HCT116 (cell line): ENCODE measurements around the gene NFATC2IP. TPM values are rescaled to one million over a fixed set of nuclear protein-coding genes. Genes with fewer than 3 reads are reported as not detected.

Source experiments
- ATAC-seq: fragments of 200-7000 bp; cut with Tn5 transposase; 2 replicates; pipeline ENCODE4 v1.9.1; 2020; ENCODE audit warnings: mild to moderate bottlenecking, moderate library complexity
- BruUV-seq: library from RNA; stranded (reverse); fragments of 400-500 nt; replicated peaks from 2 replicates; lab custom pipeline; 2021; lab: Mats Ljungman, UMichigan
- CTCF ChIA-PET: fragments of 300-600 bp; sonication (Branson Sonifier 250); formaldehyde crosslinking; loops from one replicate; lab custom pipeline; 2021; ENCODE audit warnings: antibody characterized with exemption; lab: Charles Lee
- POLR2A ChIA-PET: fragments of 300-600, 350-600 bp; sonication (Branson Sonifier 250); formaldehyde crosslinking; loops from one replicate; lab custom pipeline; 2021; ENCODE audit warnings: antibody characterized with exemption; lab: Charles Lee
- RAD21 ChIA-PET, 2 experiments: fragments of 300-600 bp; sonication (Branson Sonifier 250); formaldehyde crosslinking; loops; one replicate each; lab custom pipeline; 2023; ENCODE audit warnings: low total read pairs in 2 of 2; ENCODE audit not compliant: uncharacterized antibody in 2 of 2, unreplicated experiment in 2 of 2, low non-redundant PET in 1 of 2; lab: Charles Lee
- DNase-seq: peaks from one replicate; pipeline ENCODE4 v3.0.0-alpha.2; 2010; ENCODE audit warnings: low read depth, low spot score
- H2AFZ ChIP-seq: fragments of 200-600 bp; shearing (Covaris generic), sonication (generic); 2 replicates; pipeline ENCODE4 v1.6.1; 2017; ENCODE audit warnings: low read depth, mixed run types, mixed read lengths, antibody characterized with exemption, low read length; ENCODE audit not compliant: poor library complexity, severe bottlenecking
- H3K27ac ChIP-seq: 2 replicates; pipeline ENCODE4 v1.5.1; 2012; ENCODE audit warnings: low read depth, low read length
- H3K27me3 ChIP-seq: fragments of 200-600 bp; sonication (generic); 2 replicates; pipeline ENCODE4 v1.6.1; 2016; ENCODE audit warnings: mixed run types, low read length, mixed read lengths; ENCODE audit not compliant: insufficient read depth
- H3K36me3 ChIP-seq, 2 experiments: fragments of 200-500 bp in 1 of 2; fragments of 200-600 bp in 1 of 2; sonication (Bioruptor generic) in 1 of 2; sonication (generic) in 1 of 2; 2 replicates each; pipeline versions ENCODE4 v1.5.1 to v1.6.1; 2014 to 2016; ENCODE audit warnings: low read length in 2 of 2, inconsistent platforms in 1 of 2, mixed read lengths in 1 of 2, mixed run types in 1 of 2; ENCODE audit not compliant: insufficient read depth in 2 of 2, control insufficient read depth in 1 of 2
- H3K4me1 ChIP-seq, 2 experiments: fragments of 200-600 bp in 1 of 2; sonication (generic) in 1 of 2; 2 replicates each; pipeline versions ENCODE4 v1.5.1 to v1.6.1; 2012 to 2017; ENCODE audit warnings: low read length in 2 of 2, inconsistent platforms in 1 of 2, mild to moderate bottlenecking in 1 of 2, mixed read lengths in 1 of 2, mixed run types in 1 of 2, moderate library complexity in 1 of 2; ENCODE audit not compliant: insufficient read depth in 2 of 2, control insufficient read depth in 1 of 2
- H3K4me2 ChIP-seq: fragments of 200-600 bp; sonication (generic); 2 replicates; pipeline ENCODE4 v1.6.1; 2017; ENCODE audit warnings: mixed run types, low read length, mixed read lengths
- H3K4me3 ChIP-seq, 2 experiments: fragments of 200-600 bp in 1 of 2; sonication (generic) in 1 of 2; replicated peaks in 1 of 2; 2 replicates each; pipeline ENCODE4 v1.5.1; 2011 to 2016; ENCODE audit warnings: low read length in 2 of 2, control low read depth in 1 of 2, low read depth in 1 of 2, mild to moderate bottlenecking in 1 of 2, mixed read lengths in 1 of 2, mixed run types in 1 of 2
- H3K79me2 ChIP-seq: fragments of 200-600 bp; sonication (generic); 2 replicates; pipeline ENCODE4 v1.6.1; 2017; ENCODE audit warnings: mild to moderate bottlenecking, mixed run types, low read length, moderate library complexity, mixed read lengths; ENCODE audit not compliant: insufficient read depth
- H3K9ac ChIP-seq: fragments of 200-600 bp; sonication (generic); 2 replicates; pipeline ENCODE4 v1.6.1; 2016; ENCODE audit warnings: low read length, mixed read lengths
- H3K9me2 ChIP-seq: fragments of 200-600 bp; sonication (generic), shearing (Covaris generic); 2 replicates; pipeline ENCODE4 v1.6.1; 2017; ENCODE audit warnings: mixed run types, mild to moderate bottlenecking, moderate library complexity; ENCODE audit not compliant: insufficient read depth
- H3K9me3 ChIP-seq, 2 experiments: fragments of 200-500 bp in 1 of 2; fragments of 200-600 bp in 1 of 2; sonication (Bioruptor generic) in 1 of 2; sonication (generic) in 1 of 2; 2 replicates each; pipeline ENCODE4 v1.6.1; 2014 to 2017; ENCODE audit warnings: low read length in 2 of 2, mixed read lengths in 2 of 2, inconsistent platforms in 1 of 2, low read depth in 1 of 2, mild to moderate bottlenecking in 1 of 2, mixed run types in 1 of 2, moderate library complexity in 1 of 2; ENCODE audit not compliant: control insufficient read depth in 1 of 2, insufficient read depth in 1 of 2
- H4K20me1 ChIP-seq: fragments of 200-600 bp; sonication (generic), shearing (Covaris generic); 2 replicates; pipeline ENCODE4 v1.6.1; 2017; ENCODE audit warnings: mixed run types, mild to moderate bottlenecking, moderate library complexity; ENCODE audit not compliant: insufficient read depth
- CBX3 ChIP-seq: IDR thresholded peaks from 2 replicates; pipeline ENCODE4 v1.6.1; 2012; ENCODE audit warnings: low read depth
- CEBPB ChIP-seq: IDR thresholded peaks from 2 replicates; pipeline ENCODE4 v1.6.1; 2012; ENCODE audit warnings: low read depth
- EGR1 ChIP-seq: IDR thresholded peaks from 2 replicates; pipeline ENCODE4 v1.6.1; 2012; ENCODE audit warnings: low read depth
- EZH2 ChIP-seq: fragments of 200-600 bp; sonication (generic); IDR thresholded peaks from 2 replicates; pipeline ENCODE4 v1.6.1; 2017; ENCODE audit warnings: antibody characterized with exemption, mixed run types
- EZH2phosphoT487 ChIP-seq: fragments of 200-600 bp; IDR thresholded peaks from 2 replicates; pipeline ENCODE4 v1.6.1; 2018; ENCODE audit warnings: antibody characterized with exemption, borderline replicate concordance
- FOSL1 ChIP-seq: IDR thresholded peaks from 2 replicates; pipeline ENCODE4 v1.6.1; 2012; ENCODE audit warnings: low read depth
- POLR2A ChIP-seq: IDR thresholded peaks from 2 replicates; pipeline ENCODE4 v1.7.0; 2011; ENCODE audit warnings: borderline replicate concordance; ENCODE audit not compliant: insufficient read depth, insufficient read length; ENCODE audit errors: extremely low read depth
- POLR2AphosphoS5 ChIP-seq: IDR thresholded peaks from 2 replicates; pipeline ENCODE4 v1.6.1; 2011; ENCODE audit warnings: mild to moderate bottlenecking, low read depth, low read length, moderate library complexity
- SIN3A ChIP-seq: IDR thresholded peaks from 2 replicates; pipeline ENCODE4 v1.6.1; 2012; ENCODE audit warnings: low read depth
- SRF ChIP-seq: IDR thresholded peaks from 2 replicates; pipeline ENCODE4 v1.6.1; 2012; ENCODE audit warnings: low read depth
- TCF7L2 ChIP-seq: IDR thresholded peaks from 2 replicates; pipeline ENCODE4 v1.7.0; 2011; ENCODE audit warnings: borderline replicate concordance, inconsistent platforms; ENCODE audit not compliant: insufficient read depth, insufficient read length; ENCODE audit errors: extremely low read depth
- YY1 ChIP-seq: IDR thresholded peaks from 2 replicates; pipeline ENCODE4 v1.6.1; 2011; ENCODE audit warnings: low read length, low read depth, moderate library complexity, mild to moderate bottlenecking; ENCODE audit not compliant: insufficient replicate concordance; ENCODE audit errors: extremely low read depth
- ZFX ChIP-seq: fragments of 450-650 bp; IDR thresholded peaks from 2 replicates; pipeline ENCODE4 v1.6.1; 2017
- intact Hi-C: fragments of 100-400 bp; cut with micrococcal nuclease; formaldehyde crosslinking; loops from 2 replicates; pipeline ENCODE4 v1.10.0; 2022
- total RNA-seq: library from RNA; stranded (reverse); gene quantifications from one replicate; pipeline ENCODE4 v1.2.1, GENCODE V29; 2021; ENCODE audit not compliant: unreplicated experiment
- TF ChIP-seq, protein P1 (sequence below): IDR thresholded peaks from 2 replicates; pipeline ENCODE4 v1.6.1; 2012
- TF ChIP-seq, protein P2 (sequence below): IDR thresholded peaks from 2 replicates; pipeline ENCODE4 v1.6.1; 2012; ENCODE audit warnings: low read depth
- TF ChIP-seq, protein P3 (sequence below), 3 experiments: fragments of 200-600 bp in 1 of 3; sonication (generic) in 1 of 3; IDR thresholded peaks in 2 of 3; conservative IDR thresholded peaks in 1 of 3; 2 replicates each; pipeline ENCODE4 v1.5.1; 2012 to 2017; ENCODE audit warnings: low read depth in 2 of 3, low read length in 2 of 3, antibody characterized with exemption in 1 of 3, borderline replicate concordance in 1 of 3, control low read depth in 1 of 3, mild to moderate bottlenecking in 1 of 3, mixed read lengths in 1 of 3, mixed run types in 1 of 3, moderate library complexity in 1 of 3; ENCODE audit not compliant: insufficient read depth in 1 of 3
- TF ChIP-seq, protein P4 (sequence below): IDR thresholded peaks from 2 replicates; pipeline ENCODE4 v1.6.1; 2011; ENCODE audit warnings: mild to moderate bottlenecking, low read length, moderate library complexity; ENCODE audit not compliant: insufficient replicate concordance; ENCODE audit errors: extremely low read depth
- TF ChIP-seq, protein P5 (sequence below): IDR thresholded peaks from 2 replicates; pipeline ENCODE4 v1.6.1; 2012

Gene NFATC2IP
- total RNA-seq, 1 experiment from 2014 or later: 41.4 TPM

DNA sequence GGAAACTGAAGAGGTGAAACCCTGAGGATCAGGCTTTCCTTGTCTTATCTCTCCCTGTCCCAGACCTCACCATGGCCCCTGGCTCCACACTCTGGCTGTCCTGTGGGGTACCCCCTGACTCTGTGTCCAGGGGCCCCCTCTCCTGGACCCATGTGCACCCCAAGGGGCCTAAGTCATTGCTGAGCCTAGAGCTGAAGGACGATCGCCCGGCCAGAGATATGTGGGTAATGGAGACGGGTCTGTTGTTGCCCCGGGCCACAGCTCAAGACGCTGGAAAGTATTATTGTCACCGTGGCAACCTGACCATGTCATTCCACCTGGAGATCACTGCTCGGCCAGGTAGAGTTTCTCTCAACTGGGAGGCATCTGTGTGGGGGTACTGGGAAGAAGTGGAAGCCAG, 17.6 kb upstream of the NFATC2IP start:
- POLR2A ChIA-PET: no interaction called here

More for the DNA sequence above, 17.6 kb upstream of the NFATC2IP start:
- Histone ChIP-seq H3K4me2 (no peak overlapping the region), H4K20me1 (no peaks in the 10 kb centered on the region), H3K4me1 (peaks cover 4 to 19% of the 10 kb centered on the region in 2 experiments; a peak in 3 of 4 replicates), H3K36me3 (no peaks in the 10 kb centered on the region), H2AFZ (no peak overlapping the region), H3K9ac (no peak overlapping the region), H3K9me2 (no peaks in the 10 kb centered on the region), H3K4me3 (no peak overlapping the region), H3K9me3 (no peaks in the 10 kb centered on the region), H3K27me3 (no peaks in the 10 kb centered on the region), H3K79me2 (no peaks in the 10 kb centered on the region), H3K27ac (no peak overlapping the region)
- TF ChIP-seq, protein P1, sequence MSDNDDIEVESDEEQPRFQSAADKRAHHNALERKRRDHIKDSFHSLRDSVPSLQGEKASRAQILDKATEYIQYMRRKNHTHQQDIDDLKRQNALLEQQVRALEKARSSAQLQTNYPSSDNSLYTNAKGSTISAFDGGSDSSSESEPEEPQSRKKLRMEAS: no peak
- no peak for TF ChIP-seq FOSL1
- TF ChIP-seq EZH2phosphoT487: no peak
- no peak for TF ChIP-seq CBX3
- TF ChIP-seq SIN3A: no peak
- no peak for TF ChIP-seq ZFX
- TF ChIP-seq CEBPB: no peak
- TF ChIP-seq, protein P2, sequence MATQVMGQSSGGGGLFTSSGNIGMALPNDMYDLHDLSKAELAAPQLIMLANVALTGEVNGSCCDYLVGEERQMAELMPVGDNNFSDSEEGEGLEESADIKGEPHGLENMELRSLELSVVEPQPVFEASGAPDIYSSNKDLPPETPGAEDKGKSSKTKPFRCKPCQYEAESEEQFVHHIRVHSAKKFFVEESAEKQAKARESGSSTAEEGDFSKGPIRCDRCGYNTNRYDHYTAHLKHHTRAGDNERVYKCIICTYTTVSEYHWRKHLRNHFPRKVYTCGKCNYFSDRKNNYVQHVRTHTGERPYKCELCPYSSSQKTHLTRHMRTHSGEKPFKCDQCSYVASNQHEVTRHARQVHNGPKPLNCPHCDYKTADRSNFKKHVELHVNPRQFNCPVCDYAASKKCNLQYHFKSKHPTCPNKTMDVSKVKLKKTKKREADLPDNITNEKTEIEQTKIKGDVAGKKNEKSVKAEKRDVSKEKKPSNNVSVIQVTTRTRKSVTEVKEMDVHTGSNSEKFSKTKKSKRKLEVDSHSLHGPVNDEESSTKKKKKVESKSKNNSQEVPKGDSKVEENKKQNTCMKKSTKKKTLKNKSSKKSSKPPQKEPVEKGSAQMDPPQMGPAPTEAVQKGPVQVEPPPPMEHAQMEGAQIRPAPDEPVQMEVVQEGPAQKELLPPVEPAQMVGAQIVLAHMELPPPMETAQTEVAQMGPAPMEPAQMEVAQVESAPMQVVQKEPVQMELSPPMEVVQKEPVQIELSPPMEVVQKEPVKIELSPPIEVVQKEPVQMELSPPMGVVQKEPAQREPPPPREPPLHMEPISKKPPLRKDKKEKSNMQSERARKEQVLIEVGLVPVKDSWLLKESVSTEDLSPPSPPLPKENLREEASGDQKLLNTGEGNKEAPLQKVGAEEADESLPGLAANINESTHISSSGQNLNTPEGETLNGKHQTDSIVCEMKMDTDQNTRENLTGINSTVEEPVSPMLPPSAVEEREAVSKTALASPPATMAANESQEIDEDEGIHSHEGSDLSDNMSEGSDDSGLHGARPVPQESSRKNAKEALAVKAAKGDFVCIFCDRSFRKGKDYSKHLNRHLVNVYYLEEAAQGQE: no peak
- no peak for TF ChIP-seq EZH2
- TF ChIP-seq POLR2A: no peak
- no peak for TF ChIP-seq YY1
- no peak for TF ChIP-seq EGR1
- TF ChIP-seq, protein P3, sequence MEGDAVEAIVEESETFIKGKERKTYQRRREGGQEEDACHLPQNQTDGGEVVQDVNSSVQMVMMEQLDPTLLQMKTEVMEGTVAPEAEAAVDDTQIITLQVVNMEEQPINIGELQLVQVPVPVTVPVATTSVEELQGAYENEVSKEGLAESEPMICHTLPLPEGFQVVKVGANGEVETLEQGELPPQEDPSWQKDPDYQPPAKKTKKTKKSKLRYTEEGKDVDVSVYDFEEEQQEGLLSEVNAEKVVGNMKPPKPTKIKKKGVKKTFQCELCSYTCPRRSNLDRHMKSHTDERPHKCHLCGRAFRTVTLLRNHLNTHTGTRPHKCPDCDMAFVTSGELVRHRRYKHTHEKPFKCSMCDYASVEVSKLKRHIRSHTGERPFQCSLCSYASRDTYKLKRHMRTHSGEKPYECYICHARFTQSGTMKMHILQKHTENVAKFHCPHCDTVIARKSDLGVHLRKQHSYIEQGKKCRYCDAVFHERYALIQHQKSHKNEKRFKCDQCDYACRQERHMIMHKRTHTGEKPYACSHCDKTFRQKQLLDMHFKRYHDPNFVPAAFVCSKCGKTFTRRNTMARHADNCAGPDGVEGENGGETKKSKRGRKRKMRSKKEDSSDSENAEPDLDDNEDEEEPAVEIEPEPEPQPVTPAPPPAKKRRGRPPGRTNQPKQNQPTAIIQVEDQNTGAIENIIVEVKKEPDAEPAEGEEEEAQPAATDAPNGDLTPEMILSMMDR (IDR thresholded peaks at IDR 0.05 in 2 of 3, conservative IDR thresholded peaks at IDR 0.05 in 1 of 3; ENCODE audit: borderline replicate concordance in 1 of 3, insufficient read depth in 1 of 3, low read depth in 2 of 3, low read length in 2 of 3): no peak
- TF ChIP-seq TCF7L2: no peak
- TF ChIP-seq POLR2AphosphoS5: no peak
- TF ChIP-seq, protein P4, sequence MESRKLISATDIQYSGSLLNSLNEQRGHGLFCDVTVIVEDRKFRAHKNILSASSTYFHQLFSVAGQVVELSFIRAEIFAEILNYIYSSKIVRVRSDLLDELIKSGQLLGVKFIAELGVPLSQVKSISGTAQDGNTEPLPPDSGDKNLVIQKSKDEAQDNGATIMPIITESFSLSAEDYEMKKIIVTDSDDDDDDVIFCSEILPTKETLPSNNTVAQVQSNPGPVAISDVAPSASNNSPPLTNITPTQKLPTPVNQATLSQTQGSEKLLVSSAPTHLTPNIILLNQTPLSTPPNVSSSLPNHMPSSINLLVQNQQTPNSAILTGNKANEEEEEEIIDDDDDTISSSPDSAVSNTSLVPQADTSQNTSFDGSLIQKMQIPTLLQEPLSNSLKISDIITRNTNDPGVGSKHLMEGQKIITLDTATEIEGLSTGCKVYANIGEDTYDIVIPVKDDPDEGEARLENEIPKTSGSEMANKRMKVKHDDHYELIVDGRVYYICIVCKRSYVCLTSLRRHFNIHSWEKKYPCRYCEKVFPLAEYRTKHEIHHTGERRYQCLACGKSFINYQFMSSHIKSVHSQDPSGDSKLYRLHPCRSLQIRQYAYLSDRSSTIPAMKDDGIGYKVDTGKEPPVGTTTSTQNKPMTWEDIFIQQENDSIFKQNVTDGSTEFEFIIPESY: no peak
- no peak for TF ChIP-seq SRF
- TF ChIP-seq, protein P5, sequence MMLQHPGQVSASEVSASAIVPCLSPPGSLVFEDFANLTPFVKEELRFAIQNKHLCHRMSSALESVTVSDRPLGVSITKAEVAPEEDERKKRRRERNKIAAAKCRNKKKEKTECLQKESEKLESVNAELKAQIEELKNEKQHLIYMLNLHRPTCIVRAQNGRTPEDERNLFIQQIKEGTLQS: no peak
- DNase-seq: no peak
- BruUV-seq: no TSS peak
- ATAC-seq: no peak
- RAD21 ChIA-PET: no interaction called here
- intact Hi-C loops: no loop called here
- CTCF ChIA-PET: interaction anchor here (1.5 kb wide), 1 partner anchor 12 kb away, joined by 5 read pairs; no protein-coding TSS in a partner anchor
